Transverse colon (tissue), 4 donors: ENCODE data around the gene ECEL1. TPM values are rescaled to one million over a fixed set of nuclear protein-coding genes. Genes with fewer than 3 reads are reported as not detected.

Experiments
- DNase-seq: peaks from one replicate; pipeline ENCODE4 v3.0.0-alpha.2; 2019
- H3K27ac ChIP-seq, 4 donors: fragments of 200-600 bp; sonication (generic); 2 replicates each; pipeline ENCODE4 v1.5.1; 2016 to 2018; ENCODE audit warnings: inconsistent platforms in 4 of 4
- H3K27me3 ChIP-seq: fragments of 200-600 bp; sonication (generic); 2 replicates; pipeline ENCODE4 v1.5.1; 2017; ENCODE audit warnings: inconsistent platforms
- H3K36me3 ChIP-seq, 4 donors: fragments of 200-600 bp; sonication (generic); 2 replicates each; pipeline ENCODE4 v1.5.1; 2017 to 2019; ENCODE audit warnings: inconsistent platforms in 4 of 4
- H3K4me1 ChIP-seq, 4 donors: fragments of 200-600 bp; sonication (generic); 2 replicates each; pipeline ENCODE4 v1.5.1; 2017 to 2020; ENCODE audit warnings: inconsistent platforms in 4 of 4
- H3K4me3 ChIP-seq, 4 donors: fragments of 200-600 bp; sonication (generic); 1 replicate in 1 of 4; 2 replicates in 3 of 4; pipeline versions ENCODE4 v1.5.1 to v1.6.1; 2017 to 2019; ENCODE audit warnings: inconsistent platforms in 4 of 4
- H3K9me3 ChIP-seq, 2 donors: fragments of 200-600 bp; sonication (generic); 2 replicates each; pipeline ENCODE4 v1.5.1; 2017 to 2019; ENCODE audit warnings: inconsistent platforms in 2 of 2
- EP300 ChIP-seq: sonication (generic); formaldehyde crosslinking; IDR thresholded peaks from one replicate; pipeline ENCODE4 v1.6.1; 2017; ENCODE audit warnings: antibody characterized with exemption, low read depth
- POLR2A ChIP-seq: fragments of 450-650 bp; IDR thresholded peaks from one replicate; pipeline ENCODE4 v1.6.1; 2016; ENCODE audit warnings: antibody characterized with exemption, mild to moderate bottlenecking, moderate library complexity
- POLR2AphosphoS5 ChIP-seq, 3 donors: sonication (generic); formaldehyde crosslinking; IDR thresholded peaks; one replicate each; pipeline ENCODE4 v1.6.1; 2016; ENCODE audit warnings: antibody characterized with exemption in 3 of 3
- WGBS, 2 donors: methylation state at CpG; one replicate each; pipeline ENCODE4 v1.1.5; 2018; ENCODE audit warnings: low coverage in 1 of 2; 5-methylcytosine and 5-hydroxymethylcytosine counted together
- in situ Hi-C, 4 donors: fragments of 200-750 bp; cut with MboI; loops; one replicate each; pipeline versions ENCODE4 v1.15.0 to v1.15.1; 2017; ENCODE audit warnings: low sequenced_read_pairs in 3 of 4, low pct_ligation_motif_present in 1 of 4, low pct_unique_long_range_greater_than_20kb in 1 of 4
- intact Hi-C: fragments of 100-400 bp; cut with DNase I; formaldehyde crosslinking; loops from one replicate; pipeline ENCODE4 v1.15.1; 2023; ENCODE audit warnings: low total_unique reads
- total RNA-seq, 4 donors: library from RNA; depleted of rRNA; stranded (reverse); fragments of >200 nt; gene quantifications; one replicate each; pipeline ENCODE4 v1.1.0, GENCODE V29; 2016
- TF ChIP-seq, protein P1 (sequence below), 5 experiments: fragments of 200-600 bp in 3 of 5; fragments of 450-650 bp in 2 of 5; sonication (generic) in 3 of 5; IDR thresholded peaks; 1 replicate in 2 of 5; 2 replicates in 3 of 5; pipeline ENCODE4 v1.5.1; 2016 to 2017; ENCODE audit warnings: antibody characterized with exemption in 5 of 5, inconsistent platforms in 3 of 5, mild to moderate bottlenecking in 2 of 5, moderate library complexity in 1 of 5

Gene ECEL1
- total RNA-seq: not detected

DNA sequence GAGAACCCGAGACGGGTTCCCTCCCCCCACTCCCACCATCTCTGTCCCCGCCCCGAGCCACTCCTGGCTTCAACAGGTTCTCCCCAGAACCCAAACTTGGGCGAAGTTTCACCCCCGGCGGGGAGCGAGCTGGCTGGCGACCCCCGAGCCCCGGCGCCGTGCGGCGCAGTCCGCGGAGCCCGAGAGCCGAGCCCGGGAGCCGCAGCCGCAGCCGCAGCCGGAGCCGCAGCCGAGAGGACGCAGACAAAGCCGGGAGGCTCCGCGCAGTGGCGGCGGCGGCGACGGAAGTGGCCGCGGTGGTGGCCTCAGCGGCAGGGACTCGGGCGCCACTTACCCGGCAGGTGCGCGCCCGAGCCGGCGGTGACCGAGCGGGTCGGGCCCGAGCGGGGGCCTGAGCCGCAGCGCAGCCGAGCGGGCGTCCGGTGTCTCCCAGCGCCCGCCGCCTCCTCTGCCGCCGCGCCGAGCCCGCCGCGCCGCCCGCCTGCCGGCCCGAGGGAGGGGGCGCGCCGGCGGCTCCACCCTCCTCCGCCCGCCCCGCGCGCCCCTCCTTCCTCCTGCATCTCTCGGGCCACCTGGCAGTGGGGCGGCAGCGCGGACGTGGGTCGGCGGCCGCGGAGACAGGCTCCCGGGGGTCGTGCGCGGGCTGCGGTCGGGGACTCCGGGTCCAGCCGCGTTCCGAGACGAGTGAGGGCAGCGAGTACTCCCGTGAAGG, at the start of gene ECEL1:
TSS of gene ECEL1 (minus strand) at position 450 of the 712 bp plus-strand sequence. CDS start 1,181 bp downstream, outside the sequence.
- Histone ChIP-seq H3K27ac (no peak within 1 kb of the TSS), H3K4me3 (peak within 1 kb of the TSS in 2 of 4 donors; percentile 19 to 28), H3K36me3 (no peaks in the 10 kb centered on the region), H3K4me1 (peaks cover 0 to 17% (median 7%) of the 10 kb centered on the region in 4 donors), H3K27me3 (peaks cover 76% of the 10 kb centered on the region), H3K9me3 (no peaks in the 10 kb centered on the region)
- 1% methylated on average over 37 of the region's 102 CpGs; no CpG with 5 or more reads in 1 of the 2 donors for WGBS, 2 donors
- no peak for TF ChIP-seq POLR2A
- TF ChIP-seq, protein P1, sequence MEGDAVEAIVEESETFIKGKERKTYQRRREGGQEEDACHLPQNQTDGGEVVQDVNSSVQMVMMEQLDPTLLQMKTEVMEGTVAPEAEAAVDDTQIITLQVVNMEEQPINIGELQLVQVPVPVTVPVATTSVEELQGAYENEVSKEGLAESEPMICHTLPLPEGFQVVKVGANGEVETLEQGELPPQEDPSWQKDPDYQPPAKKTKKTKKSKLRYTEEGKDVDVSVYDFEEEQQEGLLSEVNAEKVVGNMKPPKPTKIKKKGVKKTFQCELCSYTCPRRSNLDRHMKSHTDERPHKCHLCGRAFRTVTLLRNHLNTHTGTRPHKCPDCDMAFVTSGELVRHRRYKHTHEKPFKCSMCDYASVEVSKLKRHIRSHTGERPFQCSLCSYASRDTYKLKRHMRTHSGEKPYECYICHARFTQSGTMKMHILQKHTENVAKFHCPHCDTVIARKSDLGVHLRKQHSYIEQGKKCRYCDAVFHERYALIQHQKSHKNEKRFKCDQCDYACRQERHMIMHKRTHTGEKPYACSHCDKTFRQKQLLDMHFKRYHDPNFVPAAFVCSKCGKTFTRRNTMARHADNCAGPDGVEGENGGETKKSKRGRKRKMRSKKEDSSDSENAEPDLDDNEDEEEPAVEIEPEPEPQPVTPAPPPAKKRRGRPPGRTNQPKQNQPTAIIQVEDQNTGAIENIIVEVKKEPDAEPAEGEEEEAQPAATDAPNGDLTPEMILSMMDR (IDR thresholded peaks at IDR 0.05): no peak
- TF ChIP-seq POLR2AphosphoS5 (IDR thresholded peaks at IDR 0.05): no peak
- TF ChIP-seq EP300: no peak
- intact Hi-C loops (no loop called here), in situ Hi-C loops (no loop called here)
- no peak for DNase-seq

DNA sequence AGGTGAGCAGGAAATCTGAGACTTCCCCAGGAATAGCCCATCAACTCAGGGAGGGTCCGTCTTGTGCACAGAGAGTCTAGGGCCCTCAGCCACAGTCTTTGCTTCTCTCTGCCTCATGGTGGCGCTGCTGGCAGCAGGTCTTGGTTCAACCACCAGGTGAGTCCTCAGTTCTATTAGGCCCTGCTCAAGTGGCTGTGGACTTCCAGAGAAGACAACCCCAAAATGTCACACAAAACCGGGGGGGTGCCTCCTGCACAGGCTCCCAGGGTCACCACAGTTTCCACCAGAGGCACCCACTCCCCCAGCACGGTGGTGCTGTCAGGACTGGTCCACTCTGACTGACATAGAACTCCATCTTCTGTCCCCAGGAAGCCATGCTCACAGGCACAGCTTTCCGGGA, 49.4 kb upstream of the ECEL1 start:
- Histone ChIP-seq H3K9me3 (no peaks in the 10 kb centered on the region), H3K4me3 (no peak overlapping the region), H3K27me3 (peaks cover 42% of the 10 kb centered on the region), H3K27ac (no peak overlapping the region), H3K4me1 (no peaks in the 10 kb centered on the region), H3K36me3 (no peaks in the 10 kb centered on the region)
- intact Hi-C loops (no loop called here), in situ Hi-C loops (no loop called here)
- DNase-seq: no peak
- 58% methylated on average over 5 of the region's 5 CpGs; no CpG with 5 or more reads in 1 of the 2 donors for WGBS, 2 donors
- TF ChIP-seq POLR2A: no peak
- TF ChIP-seq, protein P1 (IDR thresholded peaks at IDR 0.05): peak in 4 of 5 experiments; percentile 17 to 49 (median 26)

DNA sequence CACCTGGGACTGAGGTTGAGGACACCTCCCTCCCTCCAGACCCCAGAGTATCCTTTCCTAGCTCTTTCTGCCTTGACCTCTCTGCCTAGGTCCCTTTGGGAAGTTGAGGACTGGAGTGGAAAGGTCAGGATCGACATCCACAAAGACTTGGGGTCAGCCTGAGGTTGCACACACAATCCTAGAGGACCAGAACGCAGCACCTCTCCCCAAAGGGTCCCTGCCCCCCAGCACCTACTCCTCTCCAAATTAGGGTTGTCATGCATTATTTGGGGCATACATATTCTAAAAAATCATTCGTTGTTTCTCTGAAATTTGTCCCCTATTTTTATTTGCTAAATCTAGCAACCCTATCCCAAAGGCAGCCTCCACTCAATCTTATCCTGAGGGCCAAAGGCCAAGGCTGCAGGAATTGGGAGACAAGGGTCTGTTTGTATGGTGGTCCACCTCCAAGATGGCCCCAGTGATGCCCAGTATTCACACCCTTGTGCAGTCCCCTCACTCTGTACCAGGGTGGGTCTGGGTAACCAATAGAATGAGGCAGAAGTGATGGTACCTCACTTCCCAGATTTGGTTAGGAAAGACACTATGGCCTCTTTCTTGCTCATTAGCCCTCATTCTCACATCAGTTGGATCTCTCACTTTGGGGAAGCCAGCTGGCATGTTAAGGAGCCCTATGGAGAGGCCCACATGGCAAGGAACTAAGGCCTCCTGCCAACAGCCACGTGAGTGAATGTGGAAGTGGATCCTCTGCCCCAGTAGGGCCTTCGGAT, 48.3 kb upstream of the ECEL1 start:
- H3K27ac ChIP-seq: no peak overlapping the region
- no peak for DNase-seq
- no peaks in the 10 kb centered on the region for H3K9me3 ChIP-seq
- H3K36me3 ChIP-seq: no peaks in the 10 kb centered on the region
- in situ Hi-C loops: no loop called here
- peaks cover 42% of the 10 kb centered on the region for H3K27me3 ChIP-seq
- intact Hi-C loops: no loop called here
- no peak overlapping the region for H3K4me3 ChIP-seq
- 90 to 100% methylated on average over 1 to 5 of the region's 5 CpGs for WGBS, 2 donors
- no peaks in the 10 kb centered on the region for H3K4me1 ChIP-seq
- TF ChIP-seq POLR2A (no peak), EP300 (no peak), POLR2AphosphoS5 (IDR thresholded peaks at IDR 0.05) (no peak)
- TF ChIP-seq, protein P1 (IDR thresholded peaks at IDR 0.05): no peak

DNA sequence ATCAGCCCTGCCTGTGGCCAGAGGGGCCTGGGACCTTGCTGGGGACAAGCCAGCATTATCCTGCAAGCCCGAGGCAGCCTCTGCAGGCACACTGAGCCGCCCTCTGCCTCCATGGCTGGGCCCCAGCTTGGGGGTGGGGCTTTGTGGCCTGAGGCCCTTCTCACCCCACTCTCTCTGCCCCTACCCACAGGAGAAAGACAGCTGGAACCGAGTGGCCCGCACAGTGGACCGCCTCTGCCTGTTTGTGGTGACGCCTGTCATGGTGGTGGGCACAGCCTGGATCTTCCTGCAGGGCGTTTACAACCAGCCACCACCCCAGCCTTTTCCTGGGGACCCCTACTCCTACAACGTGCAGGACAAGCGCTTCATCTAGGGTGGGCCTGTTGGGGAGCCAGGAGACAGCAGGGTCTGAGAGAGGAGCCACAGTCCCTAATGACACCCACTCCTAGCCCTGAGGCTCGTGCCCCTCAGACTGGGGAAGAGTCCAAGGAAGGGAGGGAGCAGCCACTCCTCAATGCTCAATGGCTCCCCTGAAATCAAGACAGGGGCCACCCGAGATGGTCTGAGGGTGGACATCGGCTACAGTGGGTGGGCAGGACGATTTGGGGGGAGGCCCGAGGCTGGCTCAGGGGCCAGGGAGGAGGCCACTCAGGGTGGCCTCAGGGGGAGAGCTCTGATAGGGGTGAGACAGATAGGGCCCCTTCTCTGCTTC, 47.5 kb upstream of the ECEL1 start:
- Histone ChIP-seq H3K27me3 (peaks cover 34% of the 10 kb centered on the region), H3K27ac (no peak overlapping the region), H3K9me3 (no peaks in the 10 kb centered on the region), H3K36me3 (no peaks in the 10 kb centered on the region), H3K4me3 (no peak overlapping the region), H3K4me1 (no peaks in the 10 kb centered on the region)
- intact Hi-C loops: no loop called here
- no peak for DNase-seq
- WGBS, 2 donors: 86% methylated on average over 12 of the region's 14 CpGs; no CpG with 5 or more reads in 1 of the 2 donors
- TF ChIP-seq, protein P1 (IDR thresholded peaks at IDR 0.05): no peak
- no peak for TF ChIP-seq EP300
- no peak for TF ChIP-seq POLR2A
- TF ChIP-seq POLR2AphosphoS5 (IDR thresholded peaks at IDR 0.05): no peak
- in situ Hi-C loops: no loop called here
